ENCODE measurements around the gene CHRM2.
"Not testable (repeated sequence)": the region's sequence is repeated elsewhere in the genome, so short reads cannot be mapped to it uniquely, and the experiment has no call there.

Gene CHRM2

DNA sequence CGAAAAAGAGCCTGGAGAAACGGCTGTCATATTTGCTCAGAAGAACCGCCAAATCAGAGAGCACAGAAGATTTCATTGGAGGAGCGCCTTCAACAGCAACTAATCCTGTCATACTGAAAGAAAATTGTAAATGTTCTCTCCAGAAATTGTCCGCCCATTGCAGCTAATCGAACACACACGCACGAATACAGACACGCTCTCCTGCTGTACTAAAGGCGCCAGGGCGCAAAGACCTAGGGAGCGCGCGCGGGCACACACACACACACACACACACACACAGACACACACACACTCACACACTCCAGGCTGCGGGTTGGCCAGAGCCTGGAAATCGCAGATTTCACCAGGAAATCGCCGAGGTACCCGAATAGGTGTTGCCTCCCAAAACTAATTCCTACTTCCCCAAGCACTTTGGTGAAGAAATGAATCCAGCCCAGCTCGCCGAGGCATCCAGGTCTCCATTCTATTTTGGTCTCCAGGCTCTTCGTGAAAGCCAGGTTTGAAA, at the start of gene CHRM2:
Gene CHRM2 (plus strand): TSS at position 157 of the 505 bp plus-strand sequence. CDS start 146,214 bp downstream, outside the sequence.
- DNase-seq = peak in 1 of 2 experiments; percentile 68

DNA sequence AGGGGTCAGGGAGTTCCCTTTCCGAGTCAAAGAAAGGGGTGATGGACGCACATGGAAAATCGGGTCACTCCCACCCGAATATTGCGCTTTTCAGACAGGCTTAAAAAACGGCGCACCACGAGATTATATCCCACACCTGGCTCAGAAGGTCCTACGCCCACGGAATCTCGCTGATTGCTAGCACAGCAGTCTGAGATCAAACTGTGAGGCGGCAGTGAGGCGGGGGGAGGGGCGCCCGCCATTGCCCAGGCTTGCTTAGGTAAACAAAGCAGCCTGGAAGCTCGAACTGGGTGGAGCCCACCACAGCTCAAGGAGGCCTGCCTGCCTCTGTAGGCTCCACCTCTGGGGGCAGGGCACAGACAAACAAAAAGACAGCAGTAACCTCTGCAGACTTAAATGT, 37.1 kb upstream of the CHRM2 start:
- DNase-seq = not testable (repeated sequence)

DNA sequence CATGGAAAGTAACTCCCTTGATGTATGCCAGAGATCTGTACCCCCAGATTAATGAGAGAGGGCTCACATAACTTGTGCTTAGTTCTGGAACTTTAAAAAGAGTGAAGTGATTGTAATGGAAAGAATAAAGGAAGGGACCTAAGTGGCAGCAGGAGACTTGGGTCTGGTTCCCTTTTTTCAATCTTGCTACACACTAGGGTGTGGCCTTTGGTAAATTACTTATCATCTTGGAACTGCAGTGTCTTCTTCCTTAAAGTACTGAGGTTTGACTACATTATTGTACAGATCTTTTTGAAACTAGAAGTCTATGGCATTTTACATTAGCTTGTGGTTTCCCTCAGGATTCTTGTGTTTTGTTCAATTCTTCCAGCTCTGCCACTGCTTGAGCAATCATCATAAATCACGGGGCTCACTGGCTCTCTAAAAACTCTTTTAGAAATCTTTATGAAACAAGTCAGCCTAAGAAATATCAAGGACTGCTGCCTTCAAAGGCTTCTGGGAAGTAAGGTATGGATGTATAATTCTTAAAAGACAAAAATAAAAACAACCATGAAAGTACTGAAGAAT, 22.5 kb upstream of the CHRM2 start:
- no peak for DNase-seq

DNA sequence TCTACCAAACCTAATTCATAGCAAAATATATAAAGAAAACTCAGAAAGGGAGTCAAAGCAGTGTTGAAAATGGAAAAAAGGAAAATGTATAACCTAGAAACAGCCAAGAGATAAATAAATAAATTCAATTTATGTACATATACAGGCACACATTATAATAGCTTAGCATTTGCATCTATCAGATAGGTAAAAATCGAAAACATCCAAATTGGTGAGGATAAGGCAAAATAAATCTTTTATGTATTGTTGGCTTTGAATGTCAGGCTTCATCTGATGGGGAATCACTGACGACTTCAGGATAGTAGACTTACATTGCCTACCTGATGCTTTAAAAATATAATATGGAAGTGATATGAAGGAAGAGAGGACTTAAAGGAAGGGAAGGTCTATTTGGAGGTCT, 20.6 kb upstream of the CHRM2 start:
- no peak for DNase-seq

DNA sequence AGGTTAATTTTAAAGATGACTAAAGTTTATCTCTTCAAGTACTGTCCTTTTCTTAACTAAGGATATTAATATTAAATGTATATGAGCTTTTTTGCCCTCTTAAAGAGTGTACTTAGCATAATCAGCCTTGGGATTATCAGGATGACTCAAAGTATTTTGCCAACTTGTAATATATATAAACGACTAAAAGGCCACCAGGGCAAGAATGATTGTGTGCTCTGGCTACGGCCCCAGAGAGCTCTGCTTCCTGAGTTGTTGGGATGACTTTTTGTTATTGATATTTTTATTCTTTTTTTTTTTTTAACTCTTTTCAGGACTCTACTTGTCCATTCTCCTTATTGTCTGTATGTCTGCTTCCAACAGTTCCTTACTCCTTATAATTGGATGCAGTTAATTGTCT, 14.8 kb upstream of the CHRM2 start:
- DNase-seq = peak in 1 of 2 experiments; percentile 20

DNA sequence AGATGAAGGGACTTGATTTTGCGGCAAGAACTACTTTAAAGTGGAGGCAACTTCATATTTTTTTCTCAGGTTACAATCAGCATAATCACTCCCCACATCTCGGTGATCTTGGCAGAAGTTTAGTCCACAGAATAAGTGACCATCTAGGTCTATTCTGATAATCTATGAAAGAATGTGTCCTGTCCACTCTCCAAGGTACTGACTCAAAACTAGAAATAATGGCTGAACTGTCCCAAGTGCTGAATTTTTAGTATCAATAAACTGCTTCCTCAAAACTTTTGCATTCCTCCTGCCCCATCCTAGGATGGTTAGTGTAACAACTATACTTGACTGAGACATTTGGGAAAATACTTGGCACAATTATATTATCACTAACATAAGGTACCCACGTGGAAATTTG, 10.9 kb upstream of the CHRM2 start:
- DNase-seq = no peak

DNA sequence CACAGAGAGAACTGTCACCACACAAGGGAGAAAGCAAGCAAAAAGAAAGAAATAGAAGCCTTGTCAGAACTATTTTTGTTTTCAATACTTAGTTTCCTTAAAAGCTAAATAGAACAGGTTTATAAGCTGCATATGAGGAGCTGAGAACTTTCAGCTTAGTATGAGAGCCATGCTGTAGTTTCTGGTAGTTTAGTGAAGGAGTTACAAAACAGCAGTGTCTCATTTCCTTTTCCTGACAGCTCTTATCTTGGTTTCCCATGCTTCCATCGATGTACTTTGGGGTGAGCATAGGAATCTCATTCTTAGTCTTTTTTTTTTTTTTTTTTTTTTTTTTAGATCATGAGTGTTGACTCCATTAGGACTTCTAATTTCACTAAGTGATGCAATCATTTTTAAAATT, 8.6 kb upstream of the CHRM2 start:
- DNase-seq = no peak

DNA sequence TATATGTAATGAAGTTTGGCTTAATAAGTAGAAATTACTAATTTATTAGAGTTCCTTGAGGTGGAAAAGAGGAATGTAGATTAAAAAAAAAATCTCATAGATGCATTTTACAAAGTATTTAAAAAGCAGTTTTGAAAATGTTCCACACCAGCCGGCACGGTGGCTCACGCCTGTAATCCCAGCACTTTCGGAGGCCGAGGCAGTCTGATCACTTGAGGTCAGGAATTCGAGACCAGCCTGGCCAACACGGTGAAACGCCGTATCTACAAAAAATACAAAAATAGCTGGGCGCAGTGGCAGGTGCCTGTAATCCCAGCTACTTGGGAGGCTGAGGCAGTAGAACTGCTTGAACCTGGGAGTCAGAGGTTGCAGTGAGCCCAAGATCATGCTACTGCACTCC, 3.2 kb upstream of the CHRM2 start:
- no peak for DNase-seq

DNA sequence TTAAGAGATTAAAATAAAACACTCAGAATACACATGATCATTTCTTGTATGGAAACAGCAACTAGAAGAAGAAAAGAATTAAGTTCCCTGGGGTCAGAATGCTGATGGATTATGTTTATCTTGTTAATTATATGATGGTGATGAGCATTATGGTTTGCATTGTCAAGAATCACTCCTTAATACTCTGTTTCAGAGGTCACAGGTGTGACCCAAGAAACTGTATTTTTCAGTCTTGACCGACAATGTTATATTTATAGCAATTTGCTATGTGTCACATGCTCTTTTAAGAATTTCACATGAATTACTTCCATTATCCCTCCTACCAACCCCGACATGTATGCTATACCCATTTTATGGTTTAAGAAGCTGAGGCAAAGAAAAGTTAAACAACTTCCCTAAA, 2.7 kb upstream of the CHRM2 start:
- DNase-seq = no peak

DNA sequence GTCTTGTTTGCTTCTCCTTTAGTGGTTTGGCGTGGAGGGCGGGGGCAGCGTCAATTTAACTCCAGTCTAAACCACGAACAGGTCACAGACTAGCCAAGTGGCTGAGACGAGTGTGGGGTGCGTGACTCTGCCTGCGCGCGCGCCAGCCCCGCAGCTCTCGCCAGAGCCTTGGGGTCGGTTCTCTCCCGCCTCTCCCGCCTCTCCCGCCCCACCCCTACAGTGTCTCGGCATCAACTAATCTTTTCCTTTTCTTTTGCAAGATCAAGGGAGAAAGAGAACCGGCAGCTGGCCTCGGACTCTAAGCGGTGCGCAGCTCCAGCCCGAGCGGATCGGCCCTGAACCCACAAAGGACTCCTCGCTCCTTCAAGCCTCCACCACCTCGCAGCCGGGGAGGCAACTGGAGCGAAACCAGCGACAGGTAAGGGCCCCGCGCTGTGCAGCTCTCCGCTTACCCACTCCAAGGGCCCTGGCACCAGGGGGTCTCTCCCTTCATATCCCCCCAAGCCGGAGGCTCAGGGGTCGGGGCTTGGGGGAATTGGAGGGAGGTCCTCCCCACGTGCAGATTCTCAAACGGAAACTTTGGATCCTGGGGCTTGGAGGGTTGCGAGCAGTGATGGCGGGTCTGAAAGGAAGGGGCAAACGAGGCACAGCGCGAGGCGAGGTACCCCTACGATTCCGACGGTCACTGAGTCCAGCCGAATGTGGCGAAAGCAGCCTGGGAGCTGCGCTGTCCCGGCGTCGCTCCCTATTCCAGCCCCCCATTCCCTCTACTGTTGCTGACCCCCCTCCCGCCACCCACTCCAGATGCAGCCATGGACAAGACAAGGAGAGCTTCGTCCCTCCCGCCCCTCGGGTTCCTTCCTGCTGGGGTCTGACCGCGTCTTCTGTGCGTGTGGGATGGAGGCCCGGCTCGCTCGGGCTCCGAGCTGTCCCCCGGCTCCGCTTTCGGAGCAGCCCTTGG, 829 bp downstream of the CHRM2 start:
- DNase-seq = peak in 1 of 2 experiments; percentile 48

DNA sequence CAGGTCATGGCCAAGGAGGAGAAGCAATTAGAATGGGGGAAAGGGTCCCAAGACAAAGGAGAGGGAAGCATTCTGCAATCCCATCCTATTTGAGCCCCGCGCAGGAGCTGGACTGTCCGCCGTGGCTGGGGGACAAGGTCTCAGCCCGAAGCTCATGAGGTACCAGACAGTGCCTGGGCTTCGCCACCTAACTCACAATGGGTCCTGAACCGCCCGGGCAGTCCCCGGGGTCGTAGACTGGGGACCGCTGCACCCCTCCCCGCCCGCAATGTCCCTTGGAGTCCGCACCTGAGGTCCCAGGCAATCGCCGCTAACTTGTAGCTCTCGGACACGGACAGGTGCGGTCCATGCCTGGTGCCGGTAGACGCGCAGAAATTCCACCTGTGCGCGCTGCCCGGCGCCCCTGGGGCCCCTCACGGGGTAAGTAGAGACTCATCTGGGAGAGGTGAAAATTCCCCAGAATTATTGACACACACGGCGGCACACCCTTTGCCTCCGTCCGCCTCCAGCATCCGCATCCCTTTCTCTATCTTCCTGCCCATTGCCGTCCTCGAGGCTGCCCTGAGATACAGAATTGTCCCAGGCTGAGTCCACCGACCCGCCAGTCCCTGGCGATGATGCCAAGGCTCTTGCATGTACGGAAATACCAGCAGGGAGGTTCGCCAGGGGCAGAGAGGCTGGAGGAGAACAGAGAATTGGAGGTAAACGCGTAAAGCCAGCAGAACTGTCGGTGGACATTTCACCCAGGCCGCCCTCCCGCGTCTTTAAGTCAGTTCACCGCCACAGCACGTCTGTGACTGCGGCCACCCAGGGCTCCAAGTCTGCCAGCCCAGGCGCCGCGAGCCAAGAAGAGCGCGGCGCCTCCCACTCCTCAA, 1.8 kb downstream of the CHRM2 start:
- peak in 1 of 2 experiments; percentile 40 for DNase-seq

DNA sequence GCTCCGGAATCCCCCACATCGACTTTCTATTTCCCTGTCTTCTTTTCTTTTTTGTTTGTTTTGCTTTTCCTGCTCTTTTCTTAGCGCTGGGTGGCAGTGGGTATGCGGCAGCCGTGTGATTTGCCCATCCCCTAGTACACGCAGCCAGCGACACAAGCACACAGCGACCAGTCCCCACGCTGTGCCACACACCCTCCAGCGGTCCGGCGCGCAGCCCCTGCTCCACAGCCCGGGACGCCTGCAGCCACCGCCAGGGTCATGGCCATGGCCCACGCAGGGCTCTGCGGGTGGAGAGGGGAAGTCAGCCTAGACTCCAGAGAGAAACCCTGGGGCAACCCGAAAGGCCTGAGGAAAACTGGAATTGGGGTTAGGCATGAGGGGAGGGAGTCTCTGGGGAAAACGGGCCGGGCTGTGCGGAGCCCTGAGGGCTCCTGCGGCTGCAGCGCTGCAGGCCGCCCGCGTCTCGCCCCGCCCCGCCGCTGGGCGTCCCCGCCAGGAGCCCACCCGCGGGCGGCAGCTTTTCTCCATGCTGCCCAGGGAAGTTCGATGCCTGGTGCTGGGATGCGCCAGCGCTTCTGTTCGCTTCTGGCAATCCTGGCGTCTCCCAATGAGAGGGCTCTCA, 2.5 kb downstream of the CHRM2 start:
- DNase-seq = peak in 1 of 2 experiments; percentile 56

DNA sequence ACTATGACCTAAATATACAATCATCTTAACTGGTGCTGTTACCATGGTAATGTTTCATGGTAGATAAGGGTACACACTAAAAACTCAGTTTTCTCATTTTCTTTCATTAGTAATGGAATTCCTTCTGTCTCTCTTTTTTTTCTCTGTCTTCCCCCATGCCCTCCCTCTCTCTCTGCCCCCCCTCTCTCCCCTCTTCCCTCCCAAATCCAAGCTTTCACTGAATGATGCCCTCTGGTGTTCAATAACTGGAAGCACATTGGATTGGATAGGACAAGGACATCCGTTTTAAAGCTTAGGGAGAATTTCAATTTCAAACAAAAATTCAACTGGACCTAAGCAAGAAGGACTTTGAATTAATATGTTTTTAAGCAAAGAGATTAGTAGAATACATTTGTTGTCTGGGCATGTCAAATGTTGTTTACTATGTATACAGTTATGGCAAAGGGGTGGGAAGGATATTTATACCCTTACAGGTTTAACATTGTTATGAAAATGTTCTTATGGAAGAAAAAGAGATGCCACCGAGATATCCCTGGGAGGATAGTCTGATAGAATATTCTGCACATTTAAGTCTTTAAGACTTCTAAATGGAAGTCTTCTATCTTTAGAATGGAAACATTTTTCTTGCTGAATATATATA, 6.1 kb downstream of the CHRM2 start:
- peak in 1 of 2 experiments; percentile 29 for DNase-seq

DNA sequence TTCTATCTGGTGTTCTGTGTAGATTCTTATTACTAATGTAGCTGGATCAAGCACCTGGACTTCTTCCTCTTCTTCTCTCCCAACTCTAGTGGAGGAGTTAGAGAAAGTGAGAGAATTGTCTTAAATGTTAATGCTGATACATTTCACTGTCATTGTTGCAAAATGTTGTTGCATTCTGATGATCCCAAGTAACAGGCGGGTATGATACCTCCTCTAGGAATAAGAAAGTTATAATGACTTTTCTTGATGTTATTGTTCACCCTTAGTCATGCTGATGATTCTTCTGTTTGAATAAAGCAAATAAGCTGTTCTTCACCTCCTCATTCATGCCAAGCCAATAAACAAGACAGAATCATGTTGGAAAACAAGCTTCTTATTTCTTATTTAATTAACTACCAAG, 9.1 kb downstream of the CHRM2 start:
- no peak for DNase-seq

DNA sequence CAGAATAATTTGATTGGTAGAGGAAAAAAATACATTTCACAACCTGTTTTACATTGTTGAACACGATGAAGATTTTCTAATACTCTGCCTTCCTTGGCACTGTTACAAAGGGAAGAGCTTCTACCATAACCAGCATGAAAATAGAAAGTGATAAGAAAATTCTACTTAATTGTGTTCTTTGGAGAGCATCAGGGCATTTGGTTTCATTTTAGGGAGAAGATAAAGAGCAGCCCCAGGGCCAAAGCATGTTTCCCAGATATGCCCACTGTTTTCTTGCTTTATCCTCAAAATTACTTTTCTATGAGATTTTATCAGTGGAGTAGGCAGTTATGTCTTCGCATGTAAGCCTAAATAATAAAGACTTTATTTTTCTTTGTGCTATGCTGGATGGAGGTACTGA, 9.5 kb downstream of the CHRM2 start:
- no peak for DNase-seq

DNA sequence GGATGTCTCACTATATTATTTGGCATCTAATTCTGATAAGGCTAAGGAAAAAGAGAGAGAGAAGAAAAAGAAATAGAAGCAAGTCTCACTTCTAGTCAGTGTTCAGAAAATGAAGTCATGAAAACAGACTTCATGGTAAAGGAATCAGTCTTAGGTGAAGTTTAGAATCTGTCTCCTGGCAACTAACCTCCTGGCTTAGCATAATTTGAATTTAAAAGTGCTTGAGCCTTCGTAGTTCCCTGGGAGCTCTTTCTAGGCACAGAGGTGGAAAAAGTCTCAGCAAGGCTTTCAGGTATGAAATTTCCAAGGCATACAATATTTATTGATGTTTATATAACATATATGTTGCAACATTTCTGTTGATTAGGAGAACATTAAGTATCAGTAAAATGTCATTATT, 10.4 kb downstream of the CHRM2 start:
- DNase-seq = no peak

DNA sequence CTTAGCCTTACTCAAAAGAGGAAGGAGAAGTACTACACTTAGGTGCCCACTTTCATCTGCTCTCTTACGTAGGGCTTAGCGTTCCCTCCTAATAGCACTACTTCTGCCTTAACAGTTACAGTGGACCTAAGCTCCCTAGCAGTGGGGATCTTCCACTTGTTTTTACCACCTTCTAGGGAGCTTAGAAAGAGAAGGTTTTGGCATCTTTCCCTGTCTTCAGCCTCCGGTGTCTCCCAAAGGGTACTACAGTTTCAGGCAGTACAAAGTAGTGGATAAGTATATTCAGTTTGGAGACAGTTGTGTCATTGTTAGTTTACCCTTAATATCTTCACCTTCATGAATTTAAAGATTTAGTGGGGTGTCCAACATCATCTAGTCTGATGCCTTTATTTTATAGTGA, 14.6 kb downstream of the CHRM2 start:
- peak in 1 of 2 experiments; percentile 1 for DNase-seq

DNA sequence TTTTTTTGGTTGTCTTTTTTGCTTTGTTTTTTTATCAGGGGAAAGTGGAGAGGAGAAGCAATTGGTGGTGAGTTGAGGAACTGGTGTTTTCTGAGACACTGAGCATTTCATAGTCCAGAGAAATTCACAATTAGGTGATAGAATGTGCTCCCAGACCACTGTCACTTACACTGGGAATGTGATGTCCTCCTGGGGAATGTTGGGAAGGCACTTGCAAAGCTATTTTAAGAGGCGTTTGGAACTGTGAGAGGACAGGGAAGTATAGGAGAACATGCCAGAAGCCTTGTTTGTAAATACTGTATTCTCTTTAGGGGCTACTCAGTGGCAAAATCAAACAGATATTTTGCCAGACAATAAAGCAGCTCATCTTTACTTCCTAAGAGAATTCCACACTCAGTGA, 16.0 kb downstream of the CHRM2 start:
- no peak for DNase-seq

DNA sequence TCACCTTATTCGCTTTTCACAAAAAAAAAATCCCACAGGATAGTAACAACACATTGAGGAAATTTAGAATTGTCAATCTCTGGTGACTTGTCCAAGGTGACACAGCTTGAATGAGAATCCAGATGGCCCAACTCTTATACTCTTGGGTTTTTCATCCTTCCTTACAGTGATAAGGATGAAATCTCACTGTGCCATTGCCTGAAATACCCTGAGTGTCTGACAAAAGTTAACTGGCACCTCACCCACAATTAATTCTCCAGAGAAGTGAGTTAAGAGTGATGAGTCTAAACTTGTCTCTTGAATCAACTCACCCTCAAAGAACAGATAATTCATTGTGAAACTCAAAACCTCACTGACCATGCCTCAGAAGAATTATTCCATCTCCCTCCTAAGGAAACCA, 18.9 kb downstream of the CHRM2 start:
- no peak for DNase-seq

DNA sequence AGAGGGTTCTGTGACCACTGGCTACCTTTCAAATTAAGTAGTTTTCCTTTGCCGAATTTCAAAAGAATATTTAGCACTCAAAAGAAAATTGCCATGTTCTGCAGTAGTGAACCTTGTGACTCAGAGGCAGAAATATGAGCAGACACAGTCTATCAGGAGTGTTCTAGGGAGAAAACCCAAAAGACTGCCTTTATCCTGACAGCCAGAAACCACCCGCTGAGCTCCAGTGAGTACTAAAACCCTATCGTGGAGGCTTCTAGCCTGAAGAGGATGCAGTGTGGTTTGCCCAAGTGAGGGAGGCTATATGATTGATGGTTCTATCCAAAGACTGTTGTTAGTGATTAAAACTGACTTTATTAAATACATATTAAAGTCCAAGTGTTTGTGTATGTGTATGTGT, 21.9 kb downstream of the CHRM2 start:
- DNase-seq = no peak

DNA sequence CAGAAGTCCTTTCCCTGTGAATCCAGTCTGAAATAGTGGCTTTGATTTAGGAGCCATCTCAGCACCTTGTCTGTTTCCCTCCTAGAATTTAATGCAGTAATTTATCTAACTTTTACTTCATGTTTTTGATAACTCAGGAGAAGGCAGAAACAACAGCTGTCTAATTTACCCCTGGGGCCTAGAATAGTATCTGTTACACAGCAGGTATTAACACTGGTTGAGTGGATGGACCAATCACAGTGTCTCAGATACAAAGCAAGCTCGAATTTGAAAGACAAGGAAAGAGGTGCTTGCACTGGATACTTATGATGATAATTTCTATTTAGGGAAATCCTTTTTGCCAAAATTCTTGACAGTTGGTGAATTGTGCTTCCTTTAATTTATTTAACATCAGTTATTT, 23.4 kb downstream of the CHRM2 start:
- peak in 1 of 2 experiments; percentile 34 for DNase-seq

DNA sequence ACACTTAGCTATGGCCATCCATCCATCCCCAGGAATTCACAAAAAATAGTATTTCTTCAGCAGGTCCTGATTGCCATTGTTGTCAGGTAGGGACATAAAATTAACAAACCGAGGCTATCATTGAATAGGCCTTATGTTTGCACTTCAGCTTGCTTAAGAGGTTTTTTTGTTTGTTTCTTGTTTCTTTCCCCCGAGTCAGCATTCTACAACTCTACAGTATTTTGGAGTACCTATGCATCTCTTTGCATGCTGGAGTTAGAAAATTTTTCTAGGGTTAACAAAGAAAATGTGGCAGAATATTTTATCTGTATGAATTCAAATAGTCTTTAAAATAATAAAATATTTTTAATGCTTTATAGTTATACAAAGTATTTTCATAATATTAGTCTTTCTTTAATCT, 26.3 kb downstream of the CHRM2 start:
- DNase-seq = no peak
